Neural cell (in vitro differentiated cells): ENCODE measurements around the gene MAST4.

Source experiments
- EP300 ChIP-seq: fragments of 450-650 bp; conservative IDR thresholded peaks from 2 replicates; pipeline ENCODE4 v1.6.1; 2014; ENCODE audit warnings: antibody characterized with exemption, mild to moderate bottlenecking, moderate library complexity; ENCODE audit not compliant: poor library complexity, severe bottlenecking
- EZH2 ChIP-seq: fragments of 200-600, 300-800 bp; shearing (Covaris generic), sonication (generic); IDR thresholded peaks from 2 replicates; pipeline ENCODE4 v1.6.1; 2014; ENCODE audit warnings: antibody characterized with exemption, low read length, borderline replicate concordance, mild to moderate bottlenecking; ENCODE audit not compliant: insufficient read depth, poor library complexity, severe bottlenecking
- MXI1 ChIP-seq: fragments of 450-650 bp; conservative IDR thresholded peaks from 2 replicates; pipeline ENCODE4 v1.6.1; 2014; ENCODE audit warnings: antibody characterized with exemption, mild to moderate bottlenecking; ENCODE audit not compliant: poor library complexity, severe bottlenecking
- TF ChIP-seq, protein P1 (sequence below): fragments of 450-650 bp; IDR thresholded peaks from 2 replicates; pipeline ENCODE4 v1.5.1; 2014; ENCODE audit warnings: antibody characterized with exemption, mild to moderate bottlenecking, moderate library complexity; ENCODE audit not compliant: poor library complexity, severe bottlenecking

DNA sequence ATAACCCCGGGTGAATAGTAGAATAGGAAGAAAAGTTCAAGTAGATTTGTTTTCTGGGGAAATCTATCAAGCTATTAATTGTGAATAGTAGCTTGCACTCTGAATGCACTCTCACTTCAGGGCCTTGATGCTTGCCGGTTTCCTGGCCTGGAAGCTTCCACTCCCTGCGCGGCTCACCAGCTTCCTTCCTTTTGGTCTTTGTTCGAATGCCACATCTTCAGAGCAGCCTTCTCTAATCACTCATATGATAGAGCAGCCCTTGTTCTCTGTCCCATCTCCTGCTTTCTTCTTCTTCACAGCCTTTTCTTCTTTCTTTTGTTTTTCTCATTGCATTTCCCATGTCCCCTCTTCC, 146.7 kb downstream of the MAST4 start:
- TF ChIP-seq, protein P1, sequence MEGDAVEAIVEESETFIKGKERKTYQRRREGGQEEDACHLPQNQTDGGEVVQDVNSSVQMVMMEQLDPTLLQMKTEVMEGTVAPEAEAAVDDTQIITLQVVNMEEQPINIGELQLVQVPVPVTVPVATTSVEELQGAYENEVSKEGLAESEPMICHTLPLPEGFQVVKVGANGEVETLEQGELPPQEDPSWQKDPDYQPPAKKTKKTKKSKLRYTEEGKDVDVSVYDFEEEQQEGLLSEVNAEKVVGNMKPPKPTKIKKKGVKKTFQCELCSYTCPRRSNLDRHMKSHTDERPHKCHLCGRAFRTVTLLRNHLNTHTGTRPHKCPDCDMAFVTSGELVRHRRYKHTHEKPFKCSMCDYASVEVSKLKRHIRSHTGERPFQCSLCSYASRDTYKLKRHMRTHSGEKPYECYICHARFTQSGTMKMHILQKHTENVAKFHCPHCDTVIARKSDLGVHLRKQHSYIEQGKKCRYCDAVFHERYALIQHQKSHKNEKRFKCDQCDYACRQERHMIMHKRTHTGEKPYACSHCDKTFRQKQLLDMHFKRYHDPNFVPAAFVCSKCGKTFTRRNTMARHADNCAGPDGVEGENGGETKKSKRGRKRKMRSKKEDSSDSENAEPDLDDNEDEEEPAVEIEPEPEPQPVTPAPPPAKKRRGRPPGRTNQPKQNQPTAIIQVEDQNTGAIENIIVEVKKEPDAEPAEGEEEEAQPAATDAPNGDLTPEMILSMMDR: no peak
- TF ChIP-seq EP300: no peak
- TF ChIP-seq EZH2: no peak
- TF ChIP-seq MXI1: no peak
